ENCODE data around the gene CST2. TPM values are rescaled to one million over a fixed set of nuclear protein-coding genes. Genes with fewer than 3 reads are reported as not detected.
"Not testable (repeated sequence)": the region's sequence is repeated elsewhere in the genome, so short reads cannot be mapped to it uniquely, and the experiment has no call there.

Gene CST2
- polyA plus RNA-seq, 1 donor from 2014 or later, result not detected

- Histone ChIP-seq H3K9ac (ENCODE audit: low read length) (no peak overlapping the region), H2AFZ (ENCODE audit: low read depth, low read length) (no peak overlapping the region), H3K9me3 (ENCODE audit: low read length) (no peaks in the 10 kb centered on the region), H3K36me3 (ENCODE audit: insufficient read depth, low read length) (no peaks in the 10 kb centered on the region), H3F3A (ENCODE audit: insufficient read depth, low read length, poor library complexity, severe bottlenecking) (no peaks in the 10 kb centered on the region), H3K9me2 (ENCODE audit: insufficient read depth, low read length) (no peaks in the 10 kb centered on the region), H3K27me3 (ENCODE audit: insufficient read depth, low read depth, low read length) (no peaks in the 10 kb centered on the region), H4K20me1 (ENCODE audit: insufficient read depth) (no peaks in the 10 kb centered on the region), H3K4me3 (ENCODE audit: low read length) (no peak overlapping the region), H3K4me2 (ENCODE audit: low read length) (no peak overlapping the region), H3K79me2 (replicated peaks; ENCODE audit: insufficient read depth, low read length) (no peaks in the 10 kb centered on the region), H3K27ac (ENCODE audit: low read length) (no peak overlapping the region)
- TF ChIP-seq POLR2AphosphoS5 (IDR thresholded peaks at IDR 0.05), result no peak
- no peak for TF ChIP-seq EP300 (conservative IDR thresholded peaks at IDR 0.05; ENCODE audit: poor library complexity, severe bottlenecking)
- TF ChIP-seq RAD21 (conservative IDR thresholded peaks at IDR 0.05), result no peak
- TF ChIP-seq EZH2 (IDR thresholded peaks at IDR 0.05; ENCODE audit: borderline replicate concordance, insufficient read depth, low read length, poor library complexity, severe bottlenecking), result no peak
- TF ChIP-seq SMC3 (conservative IDR thresholded peaks at IDR 0.05; ENCODE audit: poor library complexity), result no peak
- TF ChIP-seq CTCF (IDR thresholded peaks at IDR 0.05; ENCODE audit: poor library complexity, severe bottlenecking), result no peak
Observed at GRCh38 chr20:23783447-23783846, 43.1 kb downstream of the CST2 start.

- Histone ChIP-seq H3K4me2 (ENCODE audit: low read length) (no peak overlapping the region), H3F3A (ENCODE audit: insufficient read depth, low read length, poor library complexity, severe bottlenecking) (no peaks in the 10 kb centered on the region), H3K9me3 (ENCODE audit: low read length) (no peaks in the 10 kb centered on the region), H3K9ac (ENCODE audit: low read length) (no peak overlapping the region), H3K36me3 (ENCODE audit: insufficient read depth, low read length) (no peaks in the 10 kb centered on the region), H3K79me2 (replicated peaks; ENCODE audit: insufficient read depth, low read length) (no peaks in the 10 kb centered on the region), H2AFZ (ENCODE audit: low read depth, low read length) (no peak overlapping the region), H4K20me1 (ENCODE audit: insufficient read depth) (no peaks in the 10 kb centered on the region), H3K27me3 (ENCODE audit: insufficient read depth, low read depth, low read length) (no peaks in the 10 kb centered on the region), H3K4me3 (ENCODE audit: low read length) (no peak overlapping the region), H3K9me2 (ENCODE audit: insufficient read depth, low read length) (no peaks in the 10 kb centered on the region), H3K27ac (ENCODE audit: low read length) (no peak overlapping the region)
- TF ChIP-seq MXI1 (conservative IDR thresholded peaks at IDR 0.05; ENCODE audit: poor library complexity, severe bottlenecking), result no peak
- TF ChIP-seq, protein P1, sequence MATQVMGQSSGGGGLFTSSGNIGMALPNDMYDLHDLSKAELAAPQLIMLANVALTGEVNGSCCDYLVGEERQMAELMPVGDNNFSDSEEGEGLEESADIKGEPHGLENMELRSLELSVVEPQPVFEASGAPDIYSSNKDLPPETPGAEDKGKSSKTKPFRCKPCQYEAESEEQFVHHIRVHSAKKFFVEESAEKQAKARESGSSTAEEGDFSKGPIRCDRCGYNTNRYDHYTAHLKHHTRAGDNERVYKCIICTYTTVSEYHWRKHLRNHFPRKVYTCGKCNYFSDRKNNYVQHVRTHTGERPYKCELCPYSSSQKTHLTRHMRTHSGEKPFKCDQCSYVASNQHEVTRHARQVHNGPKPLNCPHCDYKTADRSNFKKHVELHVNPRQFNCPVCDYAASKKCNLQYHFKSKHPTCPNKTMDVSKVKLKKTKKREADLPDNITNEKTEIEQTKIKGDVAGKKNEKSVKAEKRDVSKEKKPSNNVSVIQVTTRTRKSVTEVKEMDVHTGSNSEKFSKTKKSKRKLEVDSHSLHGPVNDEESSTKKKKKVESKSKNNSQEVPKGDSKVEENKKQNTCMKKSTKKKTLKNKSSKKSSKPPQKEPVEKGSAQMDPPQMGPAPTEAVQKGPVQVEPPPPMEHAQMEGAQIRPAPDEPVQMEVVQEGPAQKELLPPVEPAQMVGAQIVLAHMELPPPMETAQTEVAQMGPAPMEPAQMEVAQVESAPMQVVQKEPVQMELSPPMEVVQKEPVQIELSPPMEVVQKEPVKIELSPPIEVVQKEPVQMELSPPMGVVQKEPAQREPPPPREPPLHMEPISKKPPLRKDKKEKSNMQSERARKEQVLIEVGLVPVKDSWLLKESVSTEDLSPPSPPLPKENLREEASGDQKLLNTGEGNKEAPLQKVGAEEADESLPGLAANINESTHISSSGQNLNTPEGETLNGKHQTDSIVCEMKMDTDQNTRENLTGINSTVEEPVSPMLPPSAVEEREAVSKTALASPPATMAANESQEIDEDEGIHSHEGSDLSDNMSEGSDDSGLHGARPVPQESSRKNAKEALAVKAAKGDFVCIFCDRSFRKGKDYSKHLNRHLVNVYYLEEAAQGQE (IDR thresholded peaks at IDR 0.05; ENCODE audit: borderline replicate concordance), result no peak
- no peak for TF ChIP-seq RAD21 (conservative IDR thresholded peaks at IDR 0.05)
- TF ChIP-seq CTCF (IDR thresholded peaks at IDR 0.05; ENCODE audit: poor library complexity, severe bottlenecking), result no peak
- no peak for TF ChIP-seq SMC3 (conservative IDR thresholded peaks at IDR 0.05; ENCODE audit: poor library complexity)
- TF ChIP-seq EP300 (conservative IDR thresholded peaks at IDR 0.05; ENCODE audit: poor library complexity, severe bottlenecking), result no peak
- TF ChIP-seq TAF1 (IDR thresholded peaks at IDR 0.05; ENCODE audit: low read depth), result no peak
- TF ChIP-seq POLR2AphosphoS5 (IDR thresholded peaks at IDR 0.05), result no peak
- TF ChIP-seq EZH2 (IDR thresholded peaks at IDR 0.05; ENCODE audit: borderline replicate concordance, insufficient read depth, low read length, poor library complexity, severe bottlenecking), result no peak
Observed at GRCh38 chr20:23782366-23782983, 44.1 kb downstream of the CST2 start.

GRCh38 chr20:23778676-23779075, 47.9 kb downstream of the CST2 start:
- not testable (repeated sequence) for H4K20me1 ChIP-seq (ENCODE audit: insufficient read depth)

GRCh38 chr20:23777380-23777779, 49.1 kb downstream of the CST2 start:
- not testable (repeated sequence) for H3F3A ChIP-seq (ENCODE audit: insufficient read depth, low read length, poor library complexity, severe bottlenecking); H4K20me1 ChIP-seq (ENCODE audit: insufficient read depth); H3K27me3 ChIP-seq (ENCODE audit: insufficient read depth, low read depth, low read length); H3K27ac ChIP-seq (ENCODE audit: low read length); H3K4me2 ChIP-seq (ENCODE audit: low read length); H3K9me3 ChIP-seq (ENCODE audit: low read length); H2AFZ ChIP-seq (ENCODE audit: low read depth, low read length); H3K79me2 ChIP-seq (replicated peaks; ENCODE audit: insufficient read depth, low read length); H3K9ac ChIP-seq (ENCODE audit: low read length); H3K4me3 ChIP-seq (ENCODE audit: low read length); H3K36me3 ChIP-seq (ENCODE audit: insufficient read depth, low read length); H3K9me2 ChIP-seq (ENCODE audit: insufficient read depth, low read length)

More at GRCh38 chr20:23778676-23779075, 47.9 kb downstream of the CST2 start:
- not testable (repeated sequence) for H3K9ac ChIP-seq (ENCODE audit: low read length); H3K4me3 ChIP-seq (ENCODE audit: low read length); H3K9me2 ChIP-seq (ENCODE audit: insufficient read depth, low read length); H3K79me2 ChIP-seq (replicated peaks; ENCODE audit: insufficient read depth, low read length); H3F3A ChIP-seq (ENCODE audit: insufficient read depth, low read length, poor library complexity, severe bottlenecking); H3K27ac ChIP-seq (ENCODE audit: low read length); H2AFZ ChIP-seq (ENCODE audit: low read depth, low read length); H3K4me2 ChIP-seq (ENCODE audit: low read length); H3K27me3 ChIP-seq (ENCODE audit: insufficient read depth, low read depth, low read length); H3K36me3 ChIP-seq (ENCODE audit: insufficient read depth, low read length); H3K9me3 ChIP-seq (ENCODE audit: low read length)

All from neural cell (in vitro differentiated cells).